Middle frontal gyrus (tissue), 1 donor: ENCODE data around the gene PARP1.

Experiments
- DNase-seq: peaks from one replicate; pipeline ENCODE4 v3.0.0-alpha.2; 2015; ENCODE audit warnings: low spot score; ENCODE audit errors: extremely low spot score

PARP1 gene

GRCh38 chr1:226381226-226381998 is 26.5 kb downstream of the PARP1 start:
- DNase-seq: no peak

- no peak for DNase-seq
Observed at GRCh38 chr1:226378071-226378470, 29.8 kb downstream of the PARP1 start.

GRCh38 chr1:226376300-226376699 is 31.6 kb downstream of the PARP1 start:
- DNase-seq: no peak

DNA sequence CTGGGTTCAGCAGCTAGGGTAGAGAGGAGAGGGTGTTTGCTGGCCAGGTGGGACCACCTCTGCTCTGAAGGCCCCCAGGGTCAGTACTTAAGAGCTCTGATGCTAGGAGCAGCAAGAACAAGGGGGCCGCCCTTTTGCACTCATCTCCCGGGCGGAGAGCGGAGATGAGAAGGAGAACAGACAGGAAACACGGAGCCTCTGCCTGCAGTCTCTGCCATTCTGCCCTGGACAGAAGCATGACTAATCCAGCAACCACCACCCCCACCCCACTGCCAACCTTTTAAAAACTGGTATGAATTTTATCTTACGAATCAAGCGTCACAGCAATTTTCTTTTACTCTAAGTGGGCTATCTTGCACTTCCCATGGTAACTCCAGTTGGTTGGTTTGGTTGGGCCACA is 34.5 kb downstream of the PARP1 start:
- no peak for DNase-seq

GRCh38 chr1:226372885-226373284 is 35.0 kb downstream of the PARP1 start:
- DNase-seq: no peak

- no peak for DNase-seq
Observed at GRCh38 chr1:226371866-226372490, 35.9 kb downstream of the PARP1 start.

DNA sequence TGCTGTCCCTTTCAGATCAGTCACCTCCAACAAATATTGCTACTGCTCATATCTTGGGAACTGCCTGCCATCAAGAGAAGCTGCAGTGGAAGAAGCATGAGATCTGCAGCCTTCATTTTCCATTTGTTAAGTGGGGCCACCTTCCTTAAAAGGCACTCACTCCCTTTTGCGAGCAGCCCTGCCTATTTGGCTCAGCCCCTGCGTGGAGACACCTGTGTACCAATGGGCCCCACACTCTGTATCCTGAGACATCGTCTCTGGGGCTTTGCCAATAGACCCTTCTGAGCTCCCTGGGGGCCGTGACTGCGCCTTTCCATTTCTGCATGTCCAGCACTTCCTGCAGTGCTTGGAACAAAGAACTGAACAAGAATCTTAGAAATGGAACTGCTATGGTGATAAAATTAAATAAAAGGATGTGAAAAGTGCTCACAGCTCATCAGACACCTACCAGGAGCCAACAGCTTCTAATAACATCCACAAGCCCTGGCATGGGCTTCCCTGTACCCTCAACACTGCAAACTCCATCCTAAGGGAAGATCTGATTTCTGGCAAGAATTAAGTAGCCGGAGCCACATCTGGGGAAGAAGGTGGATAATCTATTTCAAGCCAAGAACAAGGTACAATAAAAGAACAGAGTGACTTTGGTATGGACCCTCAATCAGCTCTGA is 36.7 kb downstream of the PARP1 start:
- DNase-seq: no peak

GRCh38 chr1:226370144-226370923 is 37.6 kb downstream of the PARP1 start:
- DNase-seq: no peak

DNA sequence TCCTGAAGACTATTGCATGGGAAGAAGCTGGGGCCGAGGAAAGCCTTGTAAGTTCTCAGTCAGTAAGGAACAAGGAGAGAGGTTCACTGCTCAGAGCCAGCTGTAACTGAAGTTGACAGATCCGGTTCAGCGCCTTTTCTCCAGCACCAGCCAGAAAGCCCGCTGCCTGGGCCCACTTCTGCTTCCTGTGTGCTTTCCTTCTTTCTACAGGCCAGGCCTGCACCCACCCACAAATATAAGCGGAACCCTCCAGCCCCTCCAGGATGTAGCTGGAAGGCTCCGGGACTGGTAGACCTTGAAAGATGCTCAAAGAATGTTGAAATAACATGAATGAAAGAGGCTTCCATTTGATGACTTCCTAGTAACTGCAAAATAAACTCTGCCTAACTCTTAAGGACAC is 38.8 kb downstream of the PARP1 start:
- DNase-seq: no peak

DNA sequence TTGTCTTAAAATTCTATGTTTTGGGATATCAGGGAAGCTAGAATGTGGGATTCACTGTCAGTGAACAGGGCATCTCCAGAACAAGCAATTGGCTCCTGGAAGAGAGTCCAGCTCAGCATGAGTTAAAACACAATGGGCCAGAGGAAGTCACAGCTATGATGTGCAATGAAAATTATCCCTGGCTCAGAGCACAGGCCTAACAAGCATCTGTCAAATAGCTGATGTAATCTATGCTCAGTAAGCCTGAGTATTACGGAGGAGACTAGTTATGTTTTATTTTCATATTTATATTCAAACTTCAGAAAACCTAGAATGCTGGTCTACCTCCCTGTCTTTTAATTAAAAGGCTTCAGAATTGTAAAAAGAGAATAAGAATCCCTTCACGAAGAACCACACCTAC is 41.6 kb downstream of the PARP1 start:
- DNase-seq: no peak

- no peak for DNase-seq
Observed at GRCh38 chr1:226365831-226366231, 42.1 kb downstream of the PARP1 start.

GRCh38 chr1:226364901-226365565 is 42.9 kb downstream of the PARP1 start:
- no peak for DNase-seq

- no peak for DNase-seq
Observed at GRCh38 chr1:226364514-226364899, 43.4 kb downstream of the PARP1 start.

DNA sequence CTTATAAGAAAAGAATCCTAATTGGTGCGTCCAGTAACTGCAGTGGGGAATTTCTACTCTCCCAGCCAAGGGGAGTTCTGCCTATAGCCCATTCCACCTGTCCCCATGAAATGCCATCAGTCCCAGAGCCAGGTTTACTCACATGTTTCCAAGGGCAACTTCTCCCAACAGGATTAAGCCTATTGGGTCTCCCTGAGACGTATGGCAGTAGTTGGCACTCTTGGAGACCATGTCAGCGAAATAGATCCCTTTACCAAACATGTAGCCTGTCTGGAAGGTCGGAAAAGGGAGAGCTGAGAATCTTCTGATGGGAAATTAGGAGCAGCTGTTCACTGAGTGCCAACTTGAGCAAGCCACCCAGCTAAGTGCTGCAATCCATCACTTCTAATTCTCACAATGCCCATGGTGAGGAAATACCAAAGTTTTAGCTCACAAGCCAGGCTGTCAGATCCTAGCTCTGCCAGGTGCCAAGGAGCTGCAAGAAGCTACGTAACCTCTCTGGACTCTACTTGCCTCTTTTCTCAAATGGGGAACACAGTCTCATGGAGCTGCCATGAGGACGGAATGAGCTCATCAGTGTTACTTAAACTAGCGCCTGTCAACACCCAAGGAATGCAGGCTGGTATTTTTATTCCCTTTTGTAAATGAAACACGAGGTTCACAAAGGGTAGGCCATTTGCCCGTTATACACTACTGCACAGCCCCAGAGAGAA is 43.9 kb downstream of the PARP1 start:
- no peak for DNase-seq

DNA sequence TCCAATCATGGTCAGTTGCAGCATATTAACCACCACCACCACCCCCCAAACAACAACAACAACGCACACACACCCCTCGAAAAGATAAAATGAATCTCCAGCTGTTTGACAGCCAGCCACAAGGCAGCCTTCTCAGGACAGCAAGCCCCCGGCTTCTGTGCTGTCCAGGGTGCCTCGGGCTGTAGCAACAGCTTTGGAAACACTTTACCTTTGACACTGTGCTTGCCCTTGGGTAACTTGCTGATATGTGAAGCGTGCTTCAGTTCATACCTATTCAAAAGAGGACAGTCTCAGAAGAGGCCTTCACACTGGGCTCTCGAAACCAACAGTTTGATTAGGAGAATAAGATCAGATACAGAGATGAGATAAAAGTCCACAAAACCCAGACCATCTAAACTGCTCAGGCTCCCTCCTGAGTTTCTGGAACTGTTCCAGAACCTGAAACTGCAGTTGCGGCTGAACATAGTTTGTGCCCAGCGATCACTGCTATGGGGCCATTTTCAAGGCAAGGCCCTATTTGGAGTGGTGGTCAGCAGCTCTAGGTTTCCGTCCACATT is 44.9 kb downstream of the PARP1 start:
- DNase-seq: no peak

- no peak for DNase-seq
Observed at GRCh38 chr1:226362361-226362760, 45.5 kb downstream of the PARP1 start.

GRCh38 chr1:226360106-226360746 is 47.7 kb downstream of the PARP1 start:
- DNase-seq: no peak

DNA sequence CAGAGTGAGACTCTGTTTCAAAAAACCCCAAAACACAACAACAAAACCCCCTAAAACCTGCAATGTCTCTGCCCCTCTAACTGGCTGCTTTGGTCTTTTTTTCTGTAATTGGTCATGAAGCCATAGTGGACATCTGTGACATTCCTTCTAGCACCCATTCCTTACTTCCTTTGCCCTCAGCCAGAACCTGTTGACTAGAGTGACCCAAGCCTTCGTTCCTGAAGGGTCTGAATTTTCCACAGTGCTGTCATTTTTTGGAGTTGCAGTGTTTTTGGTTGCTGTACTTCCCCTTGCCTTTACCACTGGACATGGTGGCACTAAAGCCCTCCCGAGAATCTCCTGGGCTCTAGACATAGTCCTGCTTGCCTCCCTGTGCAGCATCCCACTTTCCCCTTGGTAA is 50.5 kb downstream of the PARP1 start:
- no peak for DNase-seq

GRCh38 chr1:226355669-226356551 is 52.0 kb downstream of the PARP1 start:
- peak; percentile 68 for DNase-seq
